ENCODE results near the gene OR5M3. TPM values are rescaled to one million over a fixed set of nuclear protein-coding genes. Genes with fewer than 3 reads are reported as not detected.

Gene OR5M3
- total and polyA plus RNA-seq, 2 of the 4 experiments (the other 2 are of a cell fraction), result not detected

DNA sequence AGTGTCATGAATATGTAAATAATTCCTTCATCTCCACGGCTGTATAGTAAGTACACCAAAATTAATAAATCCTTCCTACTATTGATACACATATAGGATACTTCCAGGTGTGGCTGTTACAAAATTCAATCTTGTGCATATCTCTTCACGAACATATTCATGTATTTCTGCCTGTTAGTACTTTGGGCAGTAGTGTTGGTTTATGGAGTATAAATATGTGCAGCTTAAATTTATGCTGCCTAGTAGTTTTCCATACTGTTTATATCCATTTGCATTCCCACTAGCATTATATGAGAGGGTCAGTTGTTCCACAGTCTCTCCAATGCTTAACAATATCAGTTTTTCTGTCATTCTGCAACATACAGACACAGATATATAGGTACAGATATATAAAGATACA lies 22.0 kb upstream of the OR5M3 start:
- Histone ChIP-seq H4K8ac (ENCODE audit: low read depth in 2 of 2, low read length in 2 of 2) (no peak overlapping the region), H3K4me3 (ENCODE audit: insufficient read depth, low read depth, low read length) (no peak overlapping the region), H2BK120ac (ENCODE audit: low read depth, low read length) (no peak overlapping the region), H3K9me3 (ENCODE audit: control insufficient read depth, insufficient read depth, low read length) (peaks cover 7% of the 10 kb centered on the region), H3K56ac (ENCODE audit: extremely low read depth, insufficient read depth, low read length) (no peak overlapping the region), H3K18ac (ENCODE audit: low read depth, low read length) (no peak overlapping the region), H3K79me1 (ENCODE audit: low read depth in 1 of 2, low read length in 2 of 2) (no peaks in the 10 kb centered on the region), H3K9ac (ENCODE audit: low read depth, low read length) (no peak overlapping the region), H4K20me1 (ENCODE audit: insufficient read depth, low read length) (no peaks in the 10 kb centered on the region), H3K14ac (replicated peaks; ENCODE audit: low read depth, low read length) (no peak overlapping the region), H3K4ac (ENCODE audit: low read depth, low read length) (no peak overlapping the region), H2BK5ac (ENCODE audit: low read depth, low read length, poor library complexity, severe bottlenecking) (no peak overlapping the region), H3K27me3 (ENCODE audit: control insufficient read depth, insufficient read depth, low read length) (no peaks in the 10 kb centered on the region), H2AK5ac (ENCODE audit: low read depth, low read length) (no peak overlapping the region), H2BK15ac (ENCODE audit: low read depth, low read length) (no peak overlapping the region), H3K27ac (ENCODE audit: insufficient read depth, low read length) (no peak overlapping the region), H4K91ac (ENCODE audit: insufficient read depth, low read depth, low read length) (no peak overlapping the region), H2AFZ (replicated peaks; ENCODE audit: low read length, poor library complexity) (no peak overlapping the region), H3K4me2 (ENCODE audit: low read depth, low read length) (no peak overlapping the region), H2BK20ac (ENCODE audit: low read depth, low read length) (no peak overlapping the region), H3K4me1 (ENCODE audit: control insufficient read depth, insufficient read depth, low read length) (no peaks in the 10 kb centered on the region), H3K23ac (ENCODE audit: low read depth, low read length) (no peak overlapping the region), H3K9me1 (ENCODE audit: insufficient read depth, low read length) (no peaks in the 10 kb centered on the region), H4K5ac (ENCODE audit: low read depth, low read length) (no peak overlapping the region), H2AK9ac (replicated peaks; ENCODE audit: low read depth, low read length, poor library complexity) (no peak overlapping the region), H3K36me3 (ENCODE audit: control insufficient read depth, insufficient read depth, low read length) (no peaks in the 10 kb centered on the region)
- POLR2A ChIA-PET (ENCODE audit: unreplicated experiment), result no interaction called here
- no peak for TF ChIP-seq BHLHE40 (IDR thresholded peaks at IDR 0.05; ENCODE audit: low read depth, low read length)
- TF ChIP-seq MAFK (IDR thresholded peaks at IDR 0.05; ENCODE audit: low read depth, low read length), result no peak
- TF ChIP-seq POLR2A (IDR thresholded peaks at IDR 0.05; ENCODE audit: low read depth, low read length), result no peak
- no peak for TF ChIP-seq MXI1 (IDR thresholded peaks at IDR 0.05; ENCODE audit: borderline replicate concordance, low read depth, low read length)
- TF ChIP-seq, protein P1, sequence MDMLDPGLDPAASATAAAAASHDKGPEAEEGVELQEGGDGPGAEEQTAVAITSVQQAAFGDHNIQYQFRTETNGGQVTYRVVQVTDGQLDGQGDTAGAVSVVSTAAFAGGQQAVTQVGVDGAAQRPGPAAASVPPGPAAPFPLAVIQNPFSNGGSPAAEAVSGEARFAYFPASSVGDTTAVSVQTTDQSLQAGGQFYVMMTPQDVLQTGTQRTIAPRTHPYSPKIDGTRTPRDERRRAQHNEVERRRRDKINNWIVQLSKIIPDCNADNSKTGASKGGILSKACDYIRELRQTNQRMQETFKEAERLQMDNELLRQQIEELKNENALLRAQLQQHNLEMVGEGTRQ (IDR thresholded peaks at IDR 0.05; ENCODE audit: low read depth, low read length), result no peak
- TF ChIP-seq FOS (IDR thresholded peaks at IDR 0.05; ENCODE audit: low read depth, low read length), result no peak
- TF ChIP-seq RFX5 (IDR thresholded peaks at IDR 0.05; ENCODE audit: low read depth, low read length), result no peak
- TF ChIP-seq, protein P2, sequence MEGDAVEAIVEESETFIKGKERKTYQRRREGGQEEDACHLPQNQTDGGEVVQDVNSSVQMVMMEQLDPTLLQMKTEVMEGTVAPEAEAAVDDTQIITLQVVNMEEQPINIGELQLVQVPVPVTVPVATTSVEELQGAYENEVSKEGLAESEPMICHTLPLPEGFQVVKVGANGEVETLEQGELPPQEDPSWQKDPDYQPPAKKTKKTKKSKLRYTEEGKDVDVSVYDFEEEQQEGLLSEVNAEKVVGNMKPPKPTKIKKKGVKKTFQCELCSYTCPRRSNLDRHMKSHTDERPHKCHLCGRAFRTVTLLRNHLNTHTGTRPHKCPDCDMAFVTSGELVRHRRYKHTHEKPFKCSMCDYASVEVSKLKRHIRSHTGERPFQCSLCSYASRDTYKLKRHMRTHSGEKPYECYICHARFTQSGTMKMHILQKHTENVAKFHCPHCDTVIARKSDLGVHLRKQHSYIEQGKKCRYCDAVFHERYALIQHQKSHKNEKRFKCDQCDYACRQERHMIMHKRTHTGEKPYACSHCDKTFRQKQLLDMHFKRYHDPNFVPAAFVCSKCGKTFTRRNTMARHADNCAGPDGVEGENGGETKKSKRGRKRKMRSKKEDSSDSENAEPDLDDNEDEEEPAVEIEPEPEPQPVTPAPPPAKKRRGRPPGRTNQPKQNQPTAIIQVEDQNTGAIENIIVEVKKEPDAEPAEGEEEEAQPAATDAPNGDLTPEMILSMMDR (conservative IDR thresholded peaks at IDR 0.05; ENCODE audit: low read depth, low read length), result no peak
- no peak for TF ChIP-seq CHD1 (IDR thresholded peaks at IDR 0.05; ENCODE audit: low read depth, low read length)
- TF ChIP-seq, protein P3, sequence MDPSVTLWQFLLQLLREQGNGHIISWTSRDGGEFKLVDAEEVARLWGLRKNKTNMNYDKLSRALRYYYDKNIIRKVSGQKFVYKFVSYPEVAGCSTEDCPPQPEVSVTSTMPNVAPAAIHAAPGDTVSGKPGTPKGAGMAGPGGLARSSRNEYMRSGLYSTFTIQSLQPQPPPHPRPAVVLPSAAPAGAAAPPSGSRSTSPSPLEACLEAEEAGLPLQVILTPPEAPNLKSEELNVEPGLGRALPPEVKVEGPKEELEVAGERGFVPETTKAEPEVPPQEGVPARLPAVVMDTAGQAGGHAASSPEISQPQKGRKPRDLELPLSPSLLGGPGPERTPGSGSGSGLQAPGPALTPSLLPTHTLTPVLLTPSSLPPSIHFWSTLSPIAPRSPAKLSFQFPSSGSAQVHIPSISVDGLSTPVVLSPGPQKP (IDR thresholded peaks at IDR 0.05; ENCODE audit: borderline replicate concordance, low read depth, low read length), result no peak
- TF ChIP-seq RAD21 (IDR thresholded peaks at IDR 0.05; ENCODE audit: low read length), result no peak
- TF ChIP-seq MAZ (IDR thresholded peaks at IDR 0.05; ENCODE audit: borderline replicate concordance, low read depth, low read length), result no peak
- no peak for TF ChIP-seq SMC3 (IDR thresholded peaks at IDR 0.05; ENCODE audit: low read depth, low read length)
- no peak for TF ChIP-seq NFE2L2 (IDR thresholded peaks at IDR 0.05; ENCODE audit: low read depth, low read length)
- TF ChIP-seq CEBPB (IDR thresholded peaks at IDR 0.05; ENCODE audit: low read depth, low read length), result no peak
- TF ChIP-seq RCOR1 (IDR thresholded peaks at IDR 0.05; ENCODE audit: insufficient replicate concordance, low read length), result no peak
- in situ Hi-C loops (cut with MboI; ENCODE audit: low sequenced_read_pairs), result no loop called here
- intact Hi-C loops (cut with micrococcal nuclease), result no loop called here
- WGBS, 2 experiments (ENCODE audit: extremely low coverage in 2 of 2, insufficient read length in 1 of 2), result no CpG with 5 or more reads among the region's 2 CpGs
- DNase-seq (no peak), ATAC-seq (ENCODE audit: low read depth) (no peak)
- CTCF ChIA-PET, result no interaction called here
- dilution Hi-C loops (cut with HindIII; ENCODE audit: low sequenced_read_pairs, unreplicated experiment), result no loop called here
- no TSS peak for BruUV-seq (replicated peaks)

Measured in IMR-90 (cell line).